Measurements from ENCODE around the gene MAP3K1. TPM values are rescaled to one million over a fixed set of nuclear protein-coding genes. Genes with fewer than 3 reads are reported as not detected.

The MAP3K1 gene
- total and polyA plus RNA-seq, 9 of the 15 experiments (the other 6 are each of a cell fraction or from before 2014, with no cell fraction given) = 3.9 to 13.9 (median 7.5) TPM

- no peaks in the 10 kb centered on the region for H3K79me2 ChIP-seq (ENCODE audit: control insufficient read depth, insufficient read depth, low read length)
- H3K4me2 ChIP-seq (ENCODE audit: insufficient read depth, low read length) = no peak overlapping the region
- intact Hi-C loops (cut with micrococcal nuclease) = no loop called here
- POLR2A ChIA-PET = interaction anchor here (0.8 to 2.3 kb wide), 3 partner anchors 9 to 1049 kb away, joined by 3 to 12 read pairs (median 4); partner anchors contain the start of gene SETD9
- DNase-seq (ENCODE audit: extremely low read depth in 1 of 4, low spot score in 3 of 4) (no peak), ATAC-seq (no peak), FAIRE-seq (no peak)
- H2AFZ ChIP-seq (ENCODE audit: low read depth, low read length) = no peak overlapping the region
- H3K9ac ChIP-seq (ENCODE audit: insufficient read depth in 1 of 2, low read depth in 2 of 2, low read length in 2 of 2) = no peak overlapping the region
- H3K9me1 ChIP-seq (ENCODE audit: control insufficient read depth, insufficient read depth, low read length) = no peaks in the 10 kb centered on the region
- no peaks in the 10 kb centered on the region for H3K27me3 ChIP-seq (ENCODE audit: control insufficient read depth in 2 of 2, insufficient read depth in 2 of 2, low read length in 2 of 2)
- no peak overlapping the region for H3K4me3 ChIP-seq
- H3K4me1 ChIP-seq (replicated peaks in 1 of 2; ENCODE audit: control insufficient read depth in 2 of 2, insufficient read depth in 2 of 2, low read length in 2 of 2) = no peaks in the 10 kb centered on the region
- no peak overlapping the region for H3K27ac ChIP-seq (ENCODE audit: extremely low read depth, low read depth, low read length)
- no TSS peak for BruUV-seq (replicated peaks)
- 100% methylated on average over 6 of the region's 6 CpGs for WGBS (ENCODE audit: insufficient coverage, low coverage, missing lambda C conversion rate)
- H4K20me1 ChIP-seq (replicated peaks; ENCODE audit: control insufficient read depth, insufficient read depth, low read length) = no peaks in the 10 kb centered on the region
- H3K36me3 ChIP-seq (ENCODE audit: control insufficient read depth, insufficient read depth, low read length) = peaks cover 63% of the 10 kb centered on the region
- H3K9me3 ChIP-seq (replicated peaks; ENCODE audit: control insufficient read depth, insufficient read depth, low read depth, low read length) = 0 out of 2 replicates have a peak, but pooled peaks cover 3% of the 10 kb centered on the region
- TF ChIP-seq RAD51 (IDR thresholded peaks at IDR 0.05; ENCODE audit: borderline replicate concordance, low read depth) (no peak), ZBTB49 (CRISPR knock-in tag; IDR thresholded peaks at IDR 0.05; ENCODE audit: borderline replicate concordance) (no peak), ZNF124 (CRISPR knock-in tag; IDR thresholded peaks at IDR 0.05) (no peak), SAP30 (IDR thresholded peaks at IDR 0.05; ENCODE audit: borderline replicate concordance, insufficient read depth, low read depth, low read length, poor library complexity, severe bottlenecking) (no peak), POLR2AphosphoS5 (IDR thresholded peaks at IDR 0.05; ENCODE audit: control insufficient read depth, insufficient read depth, low read depth, low read length) (no peak)
- TF ChIP-seq, protein P1, sequence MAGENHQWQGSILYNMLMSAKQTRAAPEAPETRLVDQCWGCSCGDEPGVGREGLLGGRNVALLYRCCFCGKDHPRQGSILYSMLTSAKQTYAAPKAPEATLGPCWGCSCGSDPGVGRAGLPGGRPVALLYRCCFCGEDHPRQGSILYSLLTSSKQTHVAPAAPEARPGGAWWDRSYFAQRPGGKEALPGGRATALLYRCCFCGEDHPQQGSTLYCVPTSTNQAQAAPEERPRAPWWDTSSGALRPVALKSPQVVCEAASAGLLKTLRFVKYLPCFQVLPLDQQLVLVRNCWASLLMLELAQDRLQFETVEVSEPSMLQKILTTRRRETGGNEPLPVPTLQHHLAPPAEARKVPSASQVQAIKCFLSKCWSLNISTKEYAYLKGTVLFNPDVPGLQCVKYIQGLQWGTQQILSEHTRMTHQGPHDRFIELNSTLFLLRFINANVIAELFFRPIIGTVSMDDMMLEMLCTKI (IDR thresholded peaks at IDR 0.05; ENCODE audit: partially characterized antibody) = no peak
- in situ Hi-C loops (cut with MboI) = no loop called here
- CTCF ChIA-PET (ENCODE audit: low intra/inter-chr PET ratio) = no interaction called here
Measured at GRCh38 chr5:56922922-56923321, 107.6 kb downstream of the MAP3K1 start.
